HUDEP-2 (cell line): Measurements from ENCODE around the gene RYR2.
"Not testable (repeated sequence)": the region's sequence is repeated elsewhere in the genome, so short reads cannot be mapped to it uniquely, and the experiment has no call there.

Experiments
- DNase-seq, 76 experiments: peaks; one replicate each; lab custom pipeline; 2025; ENCODE audit not compliant: unreplicated experiment in 76 of 76; lab: John Stamatoyannopoulos, UW

Gene RYR2

GRCh38 chr1:237509748-237510147 is 467.8 kb downstream of the RYR2 start:
- DNase-seq, result no peak

- DNase-seq, result no peak
These were observed 483.1 kb downstream of the RYR2 start for GRCh38 chr1:237525102-237525501.

GRCh38 chr1:237527761-237528160 is 485.8 kb downstream of the RYR2 start:
- DNase-seq, result no peak

- no peak for DNase-seq
These were observed 486.6 kb downstream of the RYR2 start for GRCh38 chr1:237528545-237528944.

GRCh38 chr1:237539055-237539454 is 497.1 kb downstream of the RYR2 start:
- DNase-seq, result no peak

GRCh38 chr1:237542525-237543418 is 500.8 kb downstream of the RYR2 start:
- no peak for DNase-seq

- no peak for DNase-seq
These were observed 511.1 kb downstream of the RYR2 start for GRCh38 chr1:237553078-237553477.

- no peak for DNase-seq
These were observed 514.9 kb downstream of the RYR2 start for GRCh38 chr1:237556911-237557310.

GRCh38 chr1:237562242-237562823 is 520.3 kb downstream of the RYR2 start:
- peak in 31 of 76 experiments; percentile 6 to 73 (median 45) for DNase-seq

- no peak for DNase-seq
These were observed 523.3 kb downstream of the RYR2 start for GRCh38 chr1:237565236-237565635.

GRCh38 chr1:237566581-237566980 is 524.6 kb downstream of the RYR2 start:
- DNase-seq, result no peak

- no peak for DNase-seq
These were observed 527.0 kb downstream of the RYR2 start for GRCh38 chr1:237568955-237569354.

- DNase-seq, result peak in 1 of 76 experiments; percentile 11
These were observed 528.5 kb downstream of the RYR2 start for GRCh38 chr1:237570530-237570929.

GRCh38 chr1:237574536-237574935 is 532.6 kb downstream of the RYR2 start:
- DNase-seq, result no peak

GRCh38 chr1:237578540-237578939 is 536.6 kb downstream of the RYR2 start:
- DNase-seq, result no peak

GRCh38 chr1:237580726-237581125 is 538.7 kb downstream of the RYR2 start:
- no peak for DNase-seq

- no peak for DNase-seq
These were observed 541.3 kb downstream of the RYR2 start for GRCh38 chr1:237583270-237583669.

GRCh38 chr1:237583756-237584155 is 541.8 kb downstream of the RYR2 start:
- DNase-seq, result no peak

- DNase-seq, result no peak
These were observed 548.4 kb downstream of the RYR2 start for GRCh38 chr1:237590386-237590785.

GRCh38 chr1:237591353-237591752 is 549.4 kb downstream of the RYR2 start:
- no peak for DNase-seq

- not testable (repeated sequence) for DNase-seq
These were observed 561.1 kb downstream of the RYR2 start for GRCh38 chr1:237603036-237603568.

- no peak for DNase-seq
These were observed 566.4 kb downstream of the RYR2 start for GRCh38 chr1:237608433-237608832.
